HEK293T (cell line): ENCODE data around the gene QSOX2.

ENCODE experiments used
- ARNT ChIP-seq: fragments of 450-650 bp; IDR thresholded peaks from 2 replicates; pipeline ENCODE4 v1.6.1; 2017; ENCODE audit warnings: mild to moderate bottlenecking
- CTBP1 ChIP-seq: fragments of 450-650 bp; IDR thresholded peaks from 2 replicates; pipeline ENCODE4 v1.6.1; 2016; ENCODE audit warnings: borderline replicate concordance
- FOXA1 ChIP-seq: fragments of 450-650 bp; IDR thresholded peaks from 2 replicates; pipeline ENCODE4 v1.6.1; 2016; ENCODE audit warnings: mild to moderate bottlenecking
- FOXK2 ChIP-seq: fragments of 450-650 bp; IDR thresholded peaks from 2 replicates; pipeline ENCODE4 v1.6.1; 2016; ENCODE audit warnings: mild to moderate bottlenecking
- HDGF ChIP-seq: fragments of 450-650 bp; IDR thresholded peaks from 2 replicates; pipeline ENCODE4 v1.6.1; 2017; ENCODE audit warnings: antibody characterized with exemption, borderline replicate concordance
- LEF1 ChIP-seq: fragments of 450-650 bp; IDR thresholded peaks from 2 replicates; pipeline ENCODE4 v1.6.1; 2017; ENCODE audit warnings: mild to moderate bottlenecking, borderline replicate concordance
- NFRKB ChIP-seq: fragments of 450-650 bp; IDR thresholded peaks from 2 replicates; pipeline ENCODE4 v1.6.1; 2016; ENCODE audit warnings: mild to moderate bottlenecking, moderate library complexity
- SP1 ChIP-seq: fragments of 450-650 bp; IDR thresholded peaks from 2 replicates; pipeline ENCODE4 v1.6.1; 2017
- TARDBP ChIP-seq: fragments of 450-650 bp; IDR thresholded peaks from 2 replicates; pipeline ENCODE4 v1.6.1; 2016

- TF ChIP-seq FOXA1 = no peak
- no peak for TF ChIP-seq NFRKB
- TF ChIP-seq FOXK2 = no peak
- TF ChIP-seq SP1 = no peak
- TF ChIP-seq HDGF = no peak
- TF ChIP-seq TARDBP = no peak
- TF ChIP-seq LEF1 = no peak
- no peak for TF ChIP-seq ARNT
- no peak for TF ChIP-seq CTBP1
Measured at GRCh38 chr9:136244122-136244968, 1.3 kb downstream of the QSOX2 start.
